ENCODE results near the gene SH3PXD2A. TPM values are rescaled to one million over a fixed set of nuclear protein-coding genes. Genes with fewer than 3 reads are reported as not detected.
"Not testable (repeated sequence)": the region's sequence is repeated elsewhere in the genome, so short reads cannot be mapped to it uniquely, and the experiment has no call there.

SH3PXD2A gene
- total RNA-seq, 1 donor from 2014 or later, result 30.3 TPM

- Histone ChIP-seq H3K27me3 (ENCODE audit: control insufficient read depth in 3 of 3, insufficient read depth in 3 of 3, low read length in 3 of 3) (no peaks in the 10 kb centered on the region), H3K27ac (ENCODE audit: low read depth, low read length) (no peak overlapping the region), H3K36me3 (ENCODE audit: control insufficient read depth in 3 of 3, insufficient read depth in 3 of 3, low read length in 3 of 3) (peaks cover 0 to 2% (median 0%) of the 10 kb centered on the region in 3 donors), H3K9me3 (ENCODE audit: control insufficient read depth in 3 of 3, low read length in 3 of 3) (no peaks in the 10 kb centered on the region), H3K4me3 (ENCODE audit: low read length in 3 of 3) (no peak overlapping the region), H3K4me1 (ENCODE audit: control insufficient read depth in 3 of 3, insufficient read depth in 3 of 3, low read length in 3 of 3) (peaks cover 61 to 80% (median 67%) of the 10 kb centered on the region in 3 donors), H3K9ac (ENCODE audit: low read depth in 1 of 3, low read length in 3 of 3) (no peak overlapping the region)
Measured at GRCh38 chr10:103665162-103665889, 190.1 kb downstream of the SH3PXD2A start.

GRCh38 chr10:103663802-103664201, 191.6 kb downstream of the SH3PXD2A start:
- no peak overlapping the region for H3K4me3 ChIP-seq (ENCODE audit: low read length in 3 of 3)
- H3K4me1 ChIP-seq (ENCODE audit: control insufficient read depth in 3 of 3, insufficient read depth in 3 of 3, low read length in 3 of 3), result peaks cover 67 to 88% (median 74%) of the 10 kb centered on the region in 3 donors
- no peaks in the 10 kb centered on the region for H3K9me3 ChIP-seq (ENCODE audit: control insufficient read depth in 3 of 3, low read length in 3 of 3)
- H3K27me3 ChIP-seq (ENCODE audit: control insufficient read depth in 3 of 3, insufficient read depth in 3 of 3, low read length in 3 of 3), result no peaks in the 10 kb centered on the region
- peaks cover 4 to 10% (median 8%) of the 10 kb centered on the region in 3 donors for H3K36me3 ChIP-seq (ENCODE audit: control insufficient read depth in 3 of 3, insufficient read depth in 3 of 3, low read length in 3 of 3)
- H3K27ac ChIP-seq (ENCODE audit: low read depth, low read length), result peak overlapping the region; percentile 61
- H3K9ac ChIP-seq (ENCODE audit: low read depth in 1 of 3, low read length in 3 of 3), result peak overlapping the region in 2 of 3 donors; percentile 14 to 63

GRCh38 chr10:103663236-103663635, 192.1 kb downstream of the SH3PXD2A start:
- no peaks in the 10 kb centered on the region for H3K27me3 ChIP-seq (ENCODE audit: control insufficient read depth in 3 of 3, insufficient read depth in 3 of 3, low read length in 3 of 3)
- H3K9me3 ChIP-seq (ENCODE audit: control insufficient read depth in 3 of 3, low read length in 3 of 3), result no peaks in the 10 kb centered on the region
- peak overlapping the region; percentile 33 for H3K27ac ChIP-seq (ENCODE audit: low read depth, low read length)
- H3K36me3 ChIP-seq (ENCODE audit: control insufficient read depth in 3 of 3, insufficient read depth in 3 of 3, low read length in 3 of 3), result peaks cover 5 to 12% (median 11%) of the 10 kb centered on the region in 3 donors
- H3K4me1 ChIP-seq (ENCODE audit: control insufficient read depth in 3 of 3, insufficient read depth in 3 of 3, low read length in 3 of 3), result peaks cover 61 to 82% (median 69%) of the 10 kb centered on the region in 3 donors
- no peak overlapping the region for H3K4me3 ChIP-seq (ENCODE audit: low read length in 3 of 3)
- peak overlapping the region in 1 of 3 donors; percentile 57 for H3K9ac ChIP-seq (ENCODE audit: low read depth in 1 of 3, low read length in 3 of 3)

GRCh38 chr10:103662704-103663103, 192.7 kb downstream of the SH3PXD2A start:
- H3K4me3 ChIP-seq (ENCODE audit: low read length in 3 of 3); H3K27me3 ChIP-seq (ENCODE audit: control insufficient read depth in 3 of 3, insufficient read depth in 3 of 3, low read length in 3 of 3); H3K9me3 ChIP-seq (ENCODE audit: control insufficient read depth in 3 of 3, low read length in 3 of 3); H3K27ac ChIP-seq (ENCODE audit: low read depth, low read length): not testable (repeated sequence)
- Histone ChIP-seq H3K36me3 (ENCODE audit: control insufficient read depth in 3 of 3, insufficient read depth in 3 of 3, low read length in 3 of 3) (peaks cover 9 to 16% (median 16%) of the 10 kb centered on the region in 3 donors), H3K9ac (ENCODE audit: low read depth in 1 of 3, low read length in 3 of 3) (peak overlapping the region in 1 of 3 donors; percentile 57), H3K4me1 (ENCODE audit: control insufficient read depth in 3 of 3, insufficient read depth in 3 of 3, low read length in 3 of 3) (peaks cover 56 to 77% (median 64%) of the 10 kb centered on the region in 3 donors)

GRCh38 chr10:103661198-103661950, 194.0 kb downstream of the SH3PXD2A start:
- Histone ChIP-seq H3K9me3 (ENCODE audit: control insufficient read depth in 3 of 3, low read length in 3 of 3) (no peaks in the 10 kb centered on the region), H3K4me3 (ENCODE audit: low read length in 3 of 3) (peak overlapping the region; percentile 65 to 77 (median 76)), H3K36me3 (ENCODE audit: control insufficient read depth in 3 of 3, insufficient read depth in 3 of 3, low read length in 3 of 3) (peaks cover 16 to 23% (median 19%) of the 10 kb centered on the region in 3 donors), H3K27ac (ENCODE audit: low read depth, low read length) (peak overlapping the region; percentile 92), H3K27me3 (ENCODE audit: control insufficient read depth in 3 of 3, insufficient read depth in 3 of 3, low read length in 3 of 3) (no peaks in the 10 kb centered on the region), H3K9ac (ENCODE audit: low read depth in 1 of 3, low read length in 3 of 3) (peak overlapping the region; percentile 78 to 85 (median 82)), H3K4me1 (ENCODE audit: control insufficient read depth in 3 of 3, insufficient read depth in 3 of 3, low read length in 3 of 3) (peaks cover 53 to 68% (median 59%) of the 10 kb centered on the region in 3 donors)

GRCh38 chr10:103660364-103661197, 194.8 kb downstream of the SH3PXD2A start:
- peak overlapping the region; percentile 92 for H3K27ac ChIP-seq (ENCODE audit: low read depth, low read length)
- no peaks in the 10 kb centered on the region for H3K9me3 ChIP-seq (ENCODE audit: control insufficient read depth in 3 of 3, low read length in 3 of 3)
- no peaks in the 10 kb centered on the region for H3K27me3 ChIP-seq (ENCODE audit: control insufficient read depth in 3 of 3, insufficient read depth in 3 of 3, low read length in 3 of 3)
- peaks cover 17 to 23% (median 19%) of the 10 kb centered on the region in 3 donors for H3K36me3 ChIP-seq (ENCODE audit: control insufficient read depth in 3 of 3, insufficient read depth in 3 of 3, low read length in 3 of 3)
- H3K9ac ChIP-seq (ENCODE audit: low read depth in 1 of 3, low read length in 3 of 3), result peak overlapping the region; percentile 78 to 85 (median 80)
- peak overlapping the region; percentile 51 to 77 (median 76) for H3K4me3 ChIP-seq (ENCODE audit: low read length in 3 of 3)
- H3K4me1 ChIP-seq (ENCODE audit: control insufficient read depth in 3 of 3, insufficient read depth in 3 of 3, low read length in 3 of 3), result peaks cover 45 to 60% (median 53%) of the 10 kb centered on the region in 3 donors

- peak overlapping the region; percentile 92 for H3K27ac ChIP-seq (ENCODE audit: low read depth, low read length)
- no peaks in the 10 kb centered on the region for H3K9me3 ChIP-seq (ENCODE audit: control insufficient read depth in 3 of 3, low read length in 3 of 3)
- H3K27me3 ChIP-seq (ENCODE audit: control insufficient read depth in 3 of 3, insufficient read depth in 3 of 3, low read length in 3 of 3), result no peaks in the 10 kb centered on the region
- H3K4me3 ChIP-seq (ENCODE audit: low read length in 3 of 3), result peak overlapping the region; percentile 51 to 77 (median 76)
- H3K4me1 ChIP-seq (ENCODE audit: control insufficient read depth in 3 of 3, insufficient read depth in 3 of 3, low read length in 3 of 3), result peaks cover 38 to 56% (median 47%) of the 10 kb centered on the region in 3 donors
- peaks cover 17 to 23% (median 19%) of the 10 kb centered on the region in 3 donors for H3K36me3 ChIP-seq (ENCODE audit: control insufficient read depth in 3 of 3, insufficient read depth in 3 of 3, low read length in 3 of 3)
- H3K9ac ChIP-seq (ENCODE audit: low read depth in 1 of 3, low read length in 3 of 3), result peak overlapping the region; percentile 78 to 85 (median 80)
Measured at GRCh38 chr10:103659674-103660363, 195.6 kb downstream of the SH3PXD2A start.

- Histone ChIP-seq H3K27ac (ENCODE audit: low read depth, low read length) (no peak overlapping the region), H3K4me3 (ENCODE audit: low read length in 3 of 3) (no peak overlapping the region), H3K9ac (ENCODE audit: low read depth in 1 of 3, low read length in 3 of 3) (no peak overlapping the region), H3K27me3 (ENCODE audit: control insufficient read depth in 3 of 3, insufficient read depth in 3 of 3, low read length in 3 of 3) (no peaks in the 10 kb centered on the region), H3K36me3 (ENCODE audit: control insufficient read depth in 3 of 3, insufficient read depth in 3 of 3, low read length in 3 of 3) (peaks cover 17 to 23% (median 19%) of the 10 kb centered on the region in 3 donors), H3K9me3 (ENCODE audit: control insufficient read depth in 3 of 3, low read length in 3 of 3) (no peaks in the 10 kb centered on the region), H3K4me1 (ENCODE audit: control insufficient read depth in 3 of 3, insufficient read depth in 3 of 3, low read length in 3 of 3) (peaks cover 37 to 56% (median 43%) of the 10 kb centered on the region in 3 donors)
Measured at GRCh38 chr10:103658049-103658577, 197.3 kb downstream of the SH3PXD2A start.
